Tibial artery (tissue), 4 donors: ENCODE measurements around the gene TCF20.

Source experiments
- DNase-seq, 2 donors: peaks; one replicate each; pipeline ENCODE4 v3.0.0-alpha.2; 2019
- H3K27ac ChIP-seq, 2 donors: fragments of 200-600 bp; sonication (generic) in 1 of 2; 1 replicate in 1 of 2; 2 replicates in 1 of 2; pipeline ENCODE4 v1.5.1; 2018 to 2019; ENCODE audit warnings: mild to moderate bottlenecking in 1 of 2
- H3K27me3 ChIP-seq, 2 donors: fragments of 200-600 bp; sonication (generic) in 1 of 2; one replicate each; pipeline versions ENCODE4 v1.5.1 to v1.6.0; 2016 to 2019
- H3K36me3 ChIP-seq, 3 donors: fragments of 200-600 bp; sonication (generic) in 2 of 3; one replicate each; pipeline ENCODE4 v1.5.1; 2016 to 2019; ENCODE audit warnings: mild to moderate bottlenecking in 2 of 3
- H3K4me1 ChIP-seq, 4 donors: fragments of 200-600 bp; sonication (generic) in 2 of 4; 1 replicate in 3 of 4; 2 replicates in 1 of 4; pipeline ENCODE4 v1.5.1; 2016 to 2019
- H3K4me3 ChIP-seq, 2 donors: fragments of 200-600 bp; sonication (generic) in 1 of 2; 1 replicate in 1 of 2; 2 replicates in 1 of 2; pipeline ENCODE4 v1.5.1; 2018 to 2019; ENCODE audit warnings: mild to moderate bottlenecking in 2 of 2
- H3K9me3 ChIP-seq, 3 donors: fragments of 200-600 bp; sonication (generic) in 1 of 3; one replicate each; pipeline ENCODE4 v1.5.1; 2016 to 2019
- intact Hi-C: fragments of 100-400 bp; cut with DNase I; formaldehyde crosslinking; loops from one replicate; pipeline ENCODE4 v1.15.0; 2023; ENCODE audit warnings: low total_unique reads
- TF ChIP-seq, protein P1 (sequence below), 2 experiments: fragments of 200-600 bp in 1 of 2; fragments of 450-650 bp in 1 of 2; IDR thresholded peaks; one replicate each; pipeline ENCODE4 v1.5.1; 2017 to 2019; ENCODE audit warnings: antibody characterized with exemption in 2 of 2, mild to moderate bottlenecking in 1 of 2, moderate library complexity in 1 of 2

Gene TCF20

DNA sequence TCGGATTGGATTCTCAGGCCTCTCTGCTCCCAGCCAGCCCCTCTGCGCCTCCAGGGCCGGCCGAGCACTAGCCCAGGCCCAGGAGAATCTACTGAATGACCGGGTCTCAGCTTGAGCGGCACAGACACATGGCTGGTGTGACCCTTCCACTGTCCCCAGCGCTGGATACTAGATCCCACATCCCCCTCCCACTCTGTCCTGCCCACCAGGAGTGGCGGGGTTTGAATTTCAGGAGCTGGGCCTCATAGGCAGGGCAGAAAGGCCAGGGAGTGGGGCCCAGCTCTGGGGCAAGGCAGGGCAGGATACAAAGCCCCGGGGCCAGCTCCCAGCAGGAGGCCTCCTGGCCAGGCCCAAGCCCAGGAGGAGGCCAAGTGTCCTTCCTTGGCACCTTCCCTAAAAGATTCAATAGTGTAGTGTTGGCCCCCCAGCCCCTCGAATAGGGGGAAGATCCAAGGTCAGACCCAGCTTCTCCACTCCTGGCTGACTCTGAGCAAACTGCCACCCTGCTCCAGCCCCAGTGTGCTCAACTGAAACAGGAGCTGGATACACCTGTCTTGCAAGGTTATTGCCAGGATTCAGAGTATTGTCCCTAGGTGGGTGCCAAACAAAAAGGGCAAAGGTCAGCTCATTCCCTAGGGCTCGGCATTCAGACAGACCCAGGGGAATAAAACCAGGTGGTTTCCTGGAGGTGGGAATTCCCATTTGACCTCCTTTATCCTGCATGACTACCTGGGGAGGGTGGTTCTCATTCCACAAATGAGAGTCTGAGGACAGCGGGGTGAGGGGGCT is 22.5 kb upstream of the TCF20 start:
- Histone ChIP-seq H3K27ac (no peak overlapping the region), H3K36me3 (no peaks in the 10 kb centered on the region)
- intact Hi-C loops, result no loop called here

DNA sequence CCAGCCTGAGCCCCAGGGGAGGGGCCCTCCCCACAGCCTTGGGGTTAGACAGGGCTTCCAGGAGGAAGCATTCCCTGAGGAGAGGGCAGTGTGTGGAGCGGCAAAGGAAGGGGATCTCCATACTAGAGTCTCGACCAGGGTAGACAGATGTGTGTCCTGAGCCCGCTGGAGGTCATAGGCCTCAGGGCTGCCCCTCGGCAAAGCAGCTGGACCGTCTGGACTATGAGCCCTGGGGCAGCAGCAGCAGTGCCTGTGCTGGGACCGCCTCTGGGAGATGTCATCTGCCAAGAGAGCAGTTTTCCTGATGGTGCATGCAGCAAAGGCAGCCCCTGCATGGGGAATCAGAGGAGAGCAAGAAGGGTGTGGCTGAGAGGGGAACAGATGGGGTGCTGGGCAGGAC is 20.8 kb upstream of the TCF20 start:
- Histone ChIP-seq H3K9me3 (no peaks in the 10 kb centered on the region), H3K36me3 (no peaks in the 10 kb centered on the region), H3K27me3 (peaks cover 0 to 32% of the 10 kb centered on the region in 2 donors), H3K4me3 (no peak overlapping the region), H3K27ac (no peak overlapping the region), H3K4me1 (peaks cover 0 to 8% (median under 1%) of the 10 kb centered on the region in 4 donors)
- TF ChIP-seq, protein P1, sequence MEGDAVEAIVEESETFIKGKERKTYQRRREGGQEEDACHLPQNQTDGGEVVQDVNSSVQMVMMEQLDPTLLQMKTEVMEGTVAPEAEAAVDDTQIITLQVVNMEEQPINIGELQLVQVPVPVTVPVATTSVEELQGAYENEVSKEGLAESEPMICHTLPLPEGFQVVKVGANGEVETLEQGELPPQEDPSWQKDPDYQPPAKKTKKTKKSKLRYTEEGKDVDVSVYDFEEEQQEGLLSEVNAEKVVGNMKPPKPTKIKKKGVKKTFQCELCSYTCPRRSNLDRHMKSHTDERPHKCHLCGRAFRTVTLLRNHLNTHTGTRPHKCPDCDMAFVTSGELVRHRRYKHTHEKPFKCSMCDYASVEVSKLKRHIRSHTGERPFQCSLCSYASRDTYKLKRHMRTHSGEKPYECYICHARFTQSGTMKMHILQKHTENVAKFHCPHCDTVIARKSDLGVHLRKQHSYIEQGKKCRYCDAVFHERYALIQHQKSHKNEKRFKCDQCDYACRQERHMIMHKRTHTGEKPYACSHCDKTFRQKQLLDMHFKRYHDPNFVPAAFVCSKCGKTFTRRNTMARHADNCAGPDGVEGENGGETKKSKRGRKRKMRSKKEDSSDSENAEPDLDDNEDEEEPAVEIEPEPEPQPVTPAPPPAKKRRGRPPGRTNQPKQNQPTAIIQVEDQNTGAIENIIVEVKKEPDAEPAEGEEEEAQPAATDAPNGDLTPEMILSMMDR (IDR thresholded peaks at IDR 0.05), result no peak
- intact Hi-C loops, result no loop called here
- no peak for DNase-seq

More for the DNA sequence above, 22.5 kb upstream of the TCF20 start:
- peaks cover 0 to 23% of the 10 kb centered on the region in 2 donors for H3K27me3 ChIP-seq
- DNase-seq, result no peak
- H3K4me1 ChIP-seq, result peaks cover 0 to 12% (median 2%) of the 10 kb centered on the region in 4 donors
- no peak overlapping the region for H3K4me3 ChIP-seq
- H3K9me3 ChIP-seq, result no peaks in the 10 kb centered on the region
- TF ChIP-seq, protein P1 (IDR thresholded peaks at IDR 0.05), result no peak

DNA sequence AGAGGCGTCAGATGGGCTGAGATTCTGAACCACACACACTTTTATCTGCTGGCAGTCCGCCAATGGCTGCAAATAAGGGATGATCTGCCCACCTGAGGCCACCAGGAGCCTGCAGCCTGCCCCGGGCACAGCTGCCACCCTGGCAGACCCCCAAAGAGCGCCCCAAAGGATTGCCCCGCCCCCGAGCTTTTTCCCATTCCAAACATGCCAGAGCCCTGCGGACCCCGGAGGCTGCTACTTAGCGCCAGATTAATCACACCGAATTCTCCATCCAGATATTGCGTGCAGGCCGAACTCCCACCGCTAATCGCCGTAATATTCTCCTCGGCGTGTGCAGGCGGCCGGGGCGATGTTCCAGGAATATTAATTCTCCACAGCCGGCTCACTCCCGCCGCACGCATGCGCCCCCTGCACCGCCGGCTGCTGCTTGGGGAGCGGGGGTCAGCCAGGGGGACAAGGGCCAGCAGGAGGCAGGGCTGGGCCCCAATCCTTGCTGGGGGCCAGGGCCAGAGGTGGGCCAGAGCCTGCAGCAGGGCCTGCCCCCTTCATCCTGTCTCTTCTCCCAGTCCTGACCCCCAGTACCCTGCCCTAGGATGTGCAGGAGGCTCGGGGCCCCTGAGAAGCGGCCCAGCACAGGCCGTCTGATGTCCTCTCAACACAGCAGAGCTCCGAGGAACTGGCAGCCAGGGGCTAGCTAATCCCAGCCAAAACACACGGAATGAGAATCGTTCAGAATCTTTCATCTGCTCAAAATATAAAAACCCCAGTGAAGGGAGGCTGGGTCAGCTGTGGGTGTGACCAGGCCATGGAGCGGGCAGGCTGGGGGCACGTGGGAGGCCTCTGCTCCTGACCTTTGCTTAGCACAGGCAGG is 19.5 kb upstream of the TCF20 start:
- no peak for DNase-seq
- Histone ChIP-seq H3K4me3 (no peak overlapping the region), H3K27ac (no peak overlapping the region), H3K4me1 (peaks cover 0 to 6% (median 0%) of the 10 kb centered on the region in 4 donors), H3K9me3 (no peaks in the 10 kb centered on the region), H3K36me3 (no peaks in the 10 kb centered on the region), H3K27me3 (peaks cover 0 to 42% of the 10 kb centered on the region in 2 donors)
- intact Hi-C loops, result no loop called here
- TF ChIP-seq, protein P1 (IDR thresholded peaks at IDR 0.05), result no peak

DNA sequence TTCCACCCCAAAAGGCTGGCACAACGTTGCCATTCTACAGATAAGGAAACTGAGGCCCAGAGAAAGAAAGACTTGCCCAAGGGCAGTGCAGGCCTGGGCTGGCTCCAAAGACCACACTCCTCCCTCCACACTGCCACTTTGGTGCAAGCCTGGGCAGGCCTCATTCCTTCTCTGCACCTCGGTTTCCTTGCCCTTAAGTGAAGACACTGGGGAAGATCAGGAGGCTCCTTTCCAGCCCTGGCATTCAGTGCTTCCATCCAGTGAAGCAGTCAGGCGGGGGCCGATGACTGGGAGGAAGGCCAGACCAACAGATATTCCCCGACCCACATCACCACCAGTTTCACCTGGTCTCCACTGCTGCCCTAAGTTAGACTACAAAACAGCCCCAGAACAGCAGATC is 18.3 kb upstream of the TCF20 start:
- no peak for DNase-seq
- Histone ChIP-seq H3K27me3 (peaks cover 0 to 47% of the 10 kb centered on the region in 2 donors), H3K4me1 (peaks cover 0 to 11% (median 5%) of the 10 kb centered on the region in 4 donors), H3K27ac (no peak overlapping the region), H3K4me3 (no peak overlapping the region), H3K9me3 (no peaks in the 10 kb centered on the region), H3K36me3 (no peaks in the 10 kb centered on the region)
- intact Hi-C loops, result no loop called here
- TF ChIP-seq, protein P1 (IDR thresholded peaks at IDR 0.05), result no peak

DNA sequence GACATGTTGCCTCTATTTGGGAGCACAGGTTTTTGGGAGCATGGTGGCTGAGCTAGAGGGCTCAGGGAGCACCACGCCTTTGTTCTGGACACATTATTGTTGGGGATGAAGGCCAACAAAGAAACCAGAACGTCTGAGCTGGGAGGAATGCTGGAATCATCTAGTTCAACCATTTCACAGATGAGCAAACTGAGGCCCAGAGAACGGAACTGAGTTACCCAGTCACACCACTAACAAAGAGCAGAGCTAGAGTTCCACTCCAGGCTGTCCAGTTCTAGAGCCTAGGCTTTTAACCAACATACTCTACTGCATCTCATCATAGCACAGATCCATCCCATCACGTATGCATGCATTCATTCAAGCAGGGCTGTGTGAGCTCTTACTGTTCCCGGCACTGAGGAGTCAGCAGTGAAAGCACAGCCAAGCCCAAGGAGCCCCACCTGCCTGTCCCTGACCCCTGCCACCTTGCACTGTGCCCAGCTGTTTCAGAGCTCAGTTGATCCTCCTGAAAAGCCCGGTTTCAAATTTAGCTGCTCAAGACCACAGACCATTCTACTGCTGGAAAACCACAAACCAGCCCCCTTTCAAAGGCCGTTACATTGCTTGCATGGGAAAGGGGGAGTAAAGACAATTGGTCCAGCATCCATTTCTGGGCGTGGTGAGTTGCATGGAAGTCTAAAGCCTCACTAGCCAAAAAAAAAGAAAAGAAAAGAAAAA is 16.9 kb upstream of the TCF20 start:
- no peak overlapping the region for H3K4me3 ChIP-seq
- H3K9me3 ChIP-seq, result no peaks in the 10 kb centered on the region
- TF ChIP-seq, protein P1 (IDR thresholded peaks at IDR 0.05), result no peak
- H3K36me3 ChIP-seq, result no peaks in the 10 kb centered on the region
- no peak for DNase-seq
- no peak overlapping the region for H3K27ac ChIP-seq
- peaks cover 0 to 26% (median 14%) of the 10 kb centered on the region in 4 donors for H3K4me1 ChIP-seq
- intact Hi-C loops, result no loop called here
- peaks cover 0 to 59% of the 10 kb centered on the region in 2 donors for H3K27me3 ChIP-seq
